ENCODE results near the gene RHBDL1.

Gene RHBDL1

GRCh38 chr16:714079-714478, 38.6 kb downstream of the RHBDL1 start:
- in situ Hi-C loops (cut with HindIII; ENCODE audit: low sequenced_read_pairs), result loop anchor here (5.0 to 10.0 kb wide), 2 partner anchors 59 to 263 kb away; no protein-coding TSS in a partner anchor

GRCh38 chr16:714558-715476, 39.3 kb downstream of the RHBDL1 start, which contains the start of gene METRN:
Gene METRN (plus strand): TSS chr16:715118. CDS start chr16:715290, 172 bp downstream.
- in situ Hi-C loops (cut with HindIII; ENCODE audit: low sequenced_read_pairs), result loop anchor here (5.0 to 10.0 kb wide), 2 partner anchors 60 to 262 kb away; no protein-coding TSS in a partner anchor

- in situ Hi-C loops (cut with HindIII; ENCODE audit: low sequenced_read_pairs), result loop anchor here (10.0 kb wide), 1 partner anchor 61 kb away; no protein-coding TSS in a partner anchor
Measured at GRCh38 chr16:715477-716199, 40.2 kb downstream of the RHBDL1 start.

GRCh38 chr16:716200-716568, 40.7 kb downstream of the RHBDL1 start:
- in situ Hi-C loops (cut with HindIII; ENCODE audit: low sequenced_read_pairs), result loop anchor here (10.0 kb wide), 1 partner anchor 61 kb away; no protein-coding TSS in a partner anchor

DNA sequence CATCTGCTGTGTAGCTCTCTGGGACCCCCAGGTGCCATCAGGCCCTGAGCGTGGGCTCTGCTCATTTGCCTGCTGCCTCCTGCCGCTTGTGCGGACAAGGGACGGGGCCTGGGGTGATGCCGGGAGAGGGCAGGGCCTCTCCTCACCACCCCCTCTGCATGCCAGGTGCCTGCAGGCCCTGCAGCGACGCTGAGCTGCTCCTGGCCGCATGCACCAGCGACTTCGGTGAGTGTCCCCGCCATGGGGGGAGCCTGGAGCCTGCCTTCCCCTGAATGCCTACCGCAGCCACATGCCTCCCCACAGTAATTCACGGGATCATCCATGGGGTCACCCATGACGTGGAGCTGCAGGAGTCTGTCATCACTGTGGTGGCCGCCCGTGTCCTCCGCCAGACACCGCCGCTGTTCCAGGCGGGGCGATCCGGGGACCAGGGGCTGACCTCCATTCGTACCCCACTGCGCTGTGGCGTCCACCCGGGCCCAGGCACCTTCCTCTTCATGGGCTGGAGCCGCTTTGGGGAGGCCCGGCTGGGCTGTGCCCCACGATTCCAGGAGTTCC, 41.4 kb downstream of the RHBDL1 start:
- in situ Hi-C loops (cut with HindIII; ENCODE audit: low sequenced_read_pairs), result loop anchor here (10.0 kb wide), 1 partner anchor 62 kb away; no protein-coding TSS in a partner anchor

DNA sequence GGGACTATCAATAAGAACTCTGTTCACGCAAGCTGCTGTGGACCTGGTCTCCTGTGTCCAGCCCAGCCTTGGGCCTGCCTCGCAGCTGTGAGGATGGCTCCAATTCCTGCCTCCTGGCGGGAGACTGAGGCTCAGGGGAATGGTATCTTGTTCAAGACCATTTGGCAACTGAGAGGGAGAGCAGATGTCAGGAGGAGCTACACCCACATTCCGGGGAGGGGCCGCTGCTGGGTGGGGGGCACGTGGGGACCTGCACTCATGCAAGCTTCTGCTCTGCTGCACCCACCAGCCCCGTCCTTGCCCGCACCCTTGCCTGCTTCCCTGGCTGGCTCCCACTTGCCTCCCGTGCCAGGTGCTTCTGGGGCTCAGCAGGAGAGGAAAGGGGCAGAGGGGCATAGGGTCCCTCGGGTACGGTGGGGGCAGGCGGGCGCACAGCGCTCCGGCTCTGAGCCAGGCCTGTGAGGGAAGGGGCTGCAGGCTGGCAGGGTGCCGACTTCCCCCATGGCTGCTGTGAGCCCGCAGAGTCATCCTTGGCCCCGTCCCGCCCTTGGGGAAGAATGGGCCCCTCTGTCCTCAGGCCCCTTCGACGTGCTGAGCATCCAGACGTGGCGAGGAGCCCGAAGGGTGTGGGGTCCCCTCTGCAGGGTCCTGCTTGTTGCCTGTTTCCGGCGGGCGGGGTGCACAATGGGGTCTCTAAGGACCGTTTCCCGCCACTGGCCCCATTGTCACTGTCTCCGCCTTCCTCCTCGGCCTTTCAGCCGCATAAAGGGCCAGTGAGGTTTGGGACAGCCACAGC, 42.2 kb downstream of the RHBDL1 start:
- in situ Hi-C loops (cut with HindIII; ENCODE audit: low sequenced_read_pairs), result loop anchor here (10.0 kb wide), 1 partner anchor 63 kb away; no protein-coding TSS in a partner anchor

DNA sequence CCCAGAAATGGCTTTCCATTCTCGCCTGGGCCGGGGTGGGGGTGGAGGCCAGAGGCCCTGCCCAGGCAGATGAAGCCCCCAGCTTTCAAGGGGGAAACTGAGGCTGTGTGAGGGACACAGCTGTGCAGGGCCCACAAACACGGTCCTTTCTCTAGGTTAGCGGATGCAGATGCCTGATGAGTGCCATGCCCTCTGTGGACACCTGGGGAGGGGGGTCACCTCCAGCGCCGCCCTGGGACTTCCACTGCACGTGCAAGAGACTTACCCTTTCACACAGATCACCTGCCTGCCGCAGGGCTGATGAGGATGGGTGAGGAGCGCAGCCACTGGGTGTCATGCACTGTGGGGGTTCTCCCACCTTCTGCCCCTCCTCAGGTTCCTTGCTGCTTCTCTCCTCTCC, 42.9 kb downstream of the RHBDL1 start:
- in situ Hi-C loops (cut with HindIII; ENCODE audit: low sequenced_read_pairs), result loop anchor here (10.0 kb wide), 1 partner anchor 64 kb away; no protein-coding TSS in a partner anchor

GRCh38 chr16:718922-719321, 43.5 kb downstream of the RHBDL1 start:
- in situ Hi-C loops (cut with HindIII; ENCODE audit: low sequenced_read_pairs), result loop anchor here (10.0 kb wide), 1 partner anchor 64 kb away; no protein-coding TSS in a partner anchor

DNA sequence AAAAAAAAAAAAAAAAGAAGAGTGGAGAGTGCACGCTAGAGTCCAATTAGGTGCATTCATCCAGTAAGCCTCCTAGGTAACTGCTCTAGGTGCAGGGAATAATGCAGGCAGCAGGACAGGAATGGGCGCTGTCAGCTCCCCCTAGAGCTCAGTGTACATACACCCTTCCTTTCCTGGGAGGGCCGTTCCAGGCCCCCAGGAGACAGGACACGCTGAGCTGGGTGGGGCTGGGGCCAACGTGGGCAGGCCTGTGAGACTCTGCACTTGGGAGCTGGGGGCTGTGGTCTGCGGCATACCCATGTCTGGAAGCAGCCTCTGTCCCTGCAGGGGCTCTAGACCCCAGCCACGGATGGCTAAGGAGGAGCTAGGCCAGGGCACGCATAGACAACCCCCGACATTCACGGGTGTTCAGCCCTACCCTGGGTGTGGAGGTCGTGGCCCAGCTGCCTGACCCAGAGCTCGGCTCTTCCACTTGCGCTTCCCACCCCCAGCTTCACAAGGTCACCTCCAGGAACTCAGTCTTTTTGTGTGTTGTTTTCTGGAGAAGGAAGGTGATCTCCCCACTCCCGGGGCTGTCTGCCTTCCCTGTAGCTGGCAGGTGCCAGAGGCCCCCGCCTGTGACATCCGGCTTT, 44.5 kb downstream of the RHBDL1 start:
- in situ Hi-C loops (cut with HindIII; ENCODE audit: low sequenced_read_pairs), result loop anchor here (10.0 kb wide), 1 partner anchor 65 kb away; no protein-coding TSS in a partner anchor

DNA sequence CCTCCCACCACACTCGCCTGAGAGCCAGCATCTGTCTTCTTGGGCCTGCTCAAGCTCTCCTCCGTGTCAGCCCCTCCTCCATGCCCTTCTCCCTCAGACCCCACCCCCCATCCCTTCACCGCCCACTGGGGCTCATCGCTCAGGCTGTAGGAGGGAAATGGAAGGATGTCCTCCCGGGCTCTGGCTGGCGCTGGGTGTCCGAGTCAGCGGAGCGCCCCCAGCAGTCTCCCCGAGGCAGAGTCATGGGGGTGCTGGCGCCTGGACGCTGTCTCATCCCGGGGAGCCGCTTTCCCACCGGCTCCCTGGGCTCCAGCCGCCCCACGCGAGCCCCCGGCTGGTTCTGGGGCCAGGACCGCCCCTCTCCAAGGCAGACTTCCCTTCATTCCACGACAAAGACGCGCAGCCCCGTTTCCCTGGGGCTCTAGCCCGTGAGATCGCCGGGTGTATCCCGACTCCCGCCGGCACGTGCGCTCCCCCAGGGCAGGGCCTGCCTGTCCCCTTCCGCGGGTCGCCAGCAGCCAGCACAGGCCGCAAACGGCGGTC, 45.0 kb downstream of the RHBDL1 start:
- in situ Hi-C loops (cut with HindIII; ENCODE audit: low sequenced_read_pairs), result no loop called here

- in situ Hi-C loops (cut with HindIII; ENCODE audit: low sequenced_read_pairs), result no loop called here
Measured at GRCh38 chr16:720990-721764, 45.7 kb downstream of the RHBDL1 start, which contains the start of gene ANTKMT. Gene ANTKMT (plus strand): TSS chr16:721146. CDS start chr16:721275, 129 bp downstream.

DNA sequence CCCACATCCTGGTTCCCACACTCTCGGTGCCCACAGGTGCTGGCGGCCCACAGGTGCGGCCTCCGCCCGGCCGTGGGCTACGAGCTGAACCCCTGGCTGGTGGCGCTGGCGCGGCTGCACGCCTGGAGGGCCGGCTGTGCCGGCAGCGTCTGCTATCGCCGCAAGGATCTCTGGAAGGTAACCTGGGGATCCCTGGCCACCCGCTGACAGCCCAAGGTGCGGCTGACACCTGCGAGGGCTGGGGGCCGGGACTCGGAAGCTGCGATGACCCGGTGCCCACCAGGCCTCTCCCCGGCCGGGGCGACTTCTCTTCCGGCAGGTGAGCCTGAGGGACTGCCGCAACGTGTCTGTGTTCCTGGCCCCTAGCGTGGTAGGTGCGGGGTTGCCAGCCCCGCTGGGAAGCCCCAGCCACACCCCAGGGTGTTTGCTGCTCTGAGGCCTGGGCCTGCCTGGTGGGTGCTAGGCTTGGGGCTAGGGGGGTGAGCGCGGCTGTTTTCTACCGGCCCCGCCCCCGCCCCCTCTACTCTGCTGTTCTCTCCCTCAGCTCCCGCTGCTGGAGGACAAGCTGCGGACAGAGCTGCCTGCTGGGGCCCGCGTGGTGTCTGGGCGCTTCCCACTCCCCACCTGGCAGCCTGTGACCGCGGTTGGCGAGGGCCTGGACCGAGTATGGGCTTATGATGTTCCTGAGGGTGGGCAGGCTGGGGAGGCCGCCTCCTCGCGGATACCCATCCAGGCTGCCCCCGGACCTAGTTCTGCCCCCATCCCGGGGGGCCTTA, 46.5 kb downstream of the RHBDL1 start:
- in situ Hi-C loops (cut with HindIII; ENCODE audit: low sequenced_read_pairs), result no loop called here

DNA sequence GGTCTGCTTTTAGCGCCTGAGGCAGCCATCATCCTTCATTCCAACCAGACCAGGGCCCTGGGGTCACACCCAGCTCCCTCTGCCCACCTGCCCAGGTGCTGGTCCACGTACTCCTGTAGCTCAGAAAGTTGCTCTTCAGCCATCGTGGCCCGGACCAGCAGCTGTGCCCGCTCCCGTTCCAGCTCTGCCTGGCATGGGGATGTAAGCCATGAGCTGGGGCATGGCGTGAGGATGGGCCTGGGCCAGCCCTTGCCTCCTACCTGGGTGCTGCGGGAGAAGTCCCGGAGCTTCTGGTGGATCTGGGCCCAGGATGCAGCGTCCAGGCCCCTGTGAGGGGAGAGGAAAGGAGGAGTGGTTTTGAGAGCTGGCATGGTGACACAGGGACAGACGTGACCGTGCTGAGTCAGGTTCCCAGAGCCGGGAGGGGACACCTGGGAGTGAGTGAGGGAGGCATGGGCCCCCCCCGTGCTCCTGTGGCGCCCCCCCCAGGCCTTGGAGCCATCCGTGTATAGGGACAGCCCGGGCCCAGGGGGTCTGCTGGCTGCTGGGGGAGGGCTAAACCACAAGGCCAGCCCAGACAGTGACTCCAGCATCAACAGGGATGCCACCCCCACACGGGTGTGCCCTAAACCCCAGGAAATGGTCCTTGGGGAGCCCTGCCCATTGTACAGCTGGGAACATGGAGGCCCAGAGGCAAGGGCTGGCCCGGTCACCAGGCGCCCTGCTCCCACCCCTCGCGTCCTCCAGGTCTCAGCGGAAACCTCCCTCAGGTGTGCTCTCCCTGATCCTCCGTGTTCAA, 47.6 kb downstream of the RHBDL1 start:
- in situ Hi-C loops (cut with HindIII; ENCODE audit: low sequenced_read_pairs), result no loop called here

GRCh38 chr16:723695-724094, 48.2 kb downstream of the RHBDL1 start:
- in situ Hi-C loops (cut with HindIII; ENCODE audit: low sequenced_read_pairs), result no loop called here

DNA sequence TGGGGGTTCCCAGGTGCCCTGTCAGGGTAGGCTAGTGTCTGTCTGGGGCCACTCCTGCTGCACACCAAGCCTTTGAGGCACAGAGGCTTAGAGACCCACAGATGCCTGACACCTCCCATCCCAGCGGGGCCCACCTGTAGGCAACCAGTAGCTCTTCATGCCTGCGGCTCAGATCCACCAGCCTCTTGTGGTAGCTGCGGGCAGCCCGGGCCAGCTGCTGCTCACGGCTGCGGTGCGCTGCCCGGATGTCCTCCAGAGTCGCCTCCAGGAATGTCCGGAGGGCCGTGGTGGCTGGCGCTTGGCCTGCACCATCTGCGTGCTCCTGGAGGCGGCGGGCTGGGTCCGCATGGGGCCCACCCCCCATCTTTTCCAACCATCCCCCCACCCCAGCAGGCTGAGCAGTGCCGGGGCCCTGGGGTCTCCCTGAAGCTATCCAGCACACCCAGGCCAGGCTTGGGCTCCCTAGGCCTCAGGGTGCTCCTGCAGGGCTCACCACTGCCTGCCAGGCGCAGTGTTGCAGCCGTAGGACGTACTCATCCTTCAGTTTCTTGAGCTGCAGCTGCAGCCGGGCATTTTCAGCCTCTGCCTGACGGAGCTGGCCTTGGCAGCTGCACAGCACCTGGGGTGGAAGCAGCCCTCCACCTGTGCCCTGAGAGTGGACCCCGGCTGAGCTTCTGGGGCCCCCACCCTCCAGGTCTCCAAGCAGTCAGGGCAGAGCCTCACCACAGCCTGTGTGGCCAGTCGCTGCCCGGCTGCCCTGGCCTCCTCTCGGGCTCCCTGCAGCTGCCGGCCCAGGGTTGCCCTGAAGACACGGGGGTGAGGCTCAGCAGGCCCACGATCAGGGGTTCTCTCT, 48.9 kb downstream of the RHBDL1 start:
- in situ Hi-C loops (cut with HindIII; ENCODE audit: low sequenced_read_pairs), result no loop called here

GRCh38 chr16:725041-725376, 49.5 kb downstream of the RHBDL1 start:
- in situ Hi-C loops (cut with HindIII; ENCODE audit: low sequenced_read_pairs), result no loop called here

Data from endothelial cell of hepatic sinusoid (primary cell).